ENCODE measurements around the gene SRL.
"Not testable (repeated sequence)": the region's sequence is repeated elsewhere in the genome, so short reads cannot be mapped to it uniquely, and the experiment has no call there.

Gene SRL

GRCh38 chr16:4158143-4159093 lies 83.5 kb downstream of the SRL start:
- no peak for DNase-seq

GRCh38 chr16:4157376-4157825 lies 84.5 kb downstream of the SRL start:
- no peak for DNase-seq

GRCh38 chr16:4156503-4156902 lies 85.4 kb downstream of the SRL start:
- not testable (repeated sequence) for DNase-seq

- not testable (repeated sequence) for DNase-seq
Observed at GRCh38 chr16:4153364-4153763, 88.5 kb downstream of the SRL start.

GRCh38 chr16:4152267-4152666 lies 89.6 kb downstream of the SRL start:
- DNase-seq, result no peak

- no peak for DNase-seq
Observed at GRCh38 chr16:4147236-4147635, 94.6 kb downstream of the SRL start.

- DNase-seq, result peak in 3 of 6 experiments; percentile 8 to 31 (median 22)
Observed at GRCh38 chr16:4142268-4142667, 99.6 kb downstream of the SRL start.

GRCh38 chr16:4141604-4142003 lies 100.3 kb downstream of the SRL start:
- DNase-seq, result no peak

GRCh38 chr16:4140652-4141051 lies 101.2 kb downstream of the SRL start:
- no peak for DNase-seq

GRCh38 chr16:4139968-4140367 lies 101.9 kb downstream of the SRL start:
- DNase-seq, result no peak

All from stimulated activated naive CD4-positive, alpha-beta T cell (primary cell).